Peyer's patch (tissue), 4 donors: ENCODE data around the gene TTC28.

Source experiments
- POLR2A ChIP-seq, 2 donors: fragments of 450-650 bp; IDR thresholded peaks; one replicate each; pipeline ENCODE4 v1.5.1; 2017; ENCODE audit warnings: antibody characterized with exemption in 2 of 2, mild to moderate bottlenecking in 2 of 2, moderate library complexity in 2 of 2
- TF ChIP-seq, protein P1 (sequence below), 6 experiments: fragments of 450-650 bp in 4 of 6; fragments of 200-600 bp in 2 of 6; sonication (generic) in 1 of 6; IDR thresholded peaks; one replicate each; pipeline ENCODE4 v1.5.1; 2017 to 2019; ENCODE audit warnings: antibody characterized with exemption in 6 of 6, mild to moderate bottlenecking in 3 of 6, moderate library complexity in 1 of 6

GRCh38 chr22:27983361-27983791 lies 696.3 kb downstream of the TTC28 start:
- TF ChIP-seq, protein P1, sequence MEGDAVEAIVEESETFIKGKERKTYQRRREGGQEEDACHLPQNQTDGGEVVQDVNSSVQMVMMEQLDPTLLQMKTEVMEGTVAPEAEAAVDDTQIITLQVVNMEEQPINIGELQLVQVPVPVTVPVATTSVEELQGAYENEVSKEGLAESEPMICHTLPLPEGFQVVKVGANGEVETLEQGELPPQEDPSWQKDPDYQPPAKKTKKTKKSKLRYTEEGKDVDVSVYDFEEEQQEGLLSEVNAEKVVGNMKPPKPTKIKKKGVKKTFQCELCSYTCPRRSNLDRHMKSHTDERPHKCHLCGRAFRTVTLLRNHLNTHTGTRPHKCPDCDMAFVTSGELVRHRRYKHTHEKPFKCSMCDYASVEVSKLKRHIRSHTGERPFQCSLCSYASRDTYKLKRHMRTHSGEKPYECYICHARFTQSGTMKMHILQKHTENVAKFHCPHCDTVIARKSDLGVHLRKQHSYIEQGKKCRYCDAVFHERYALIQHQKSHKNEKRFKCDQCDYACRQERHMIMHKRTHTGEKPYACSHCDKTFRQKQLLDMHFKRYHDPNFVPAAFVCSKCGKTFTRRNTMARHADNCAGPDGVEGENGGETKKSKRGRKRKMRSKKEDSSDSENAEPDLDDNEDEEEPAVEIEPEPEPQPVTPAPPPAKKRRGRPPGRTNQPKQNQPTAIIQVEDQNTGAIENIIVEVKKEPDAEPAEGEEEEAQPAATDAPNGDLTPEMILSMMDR (IDR thresholded peaks at IDR 0.05), result no peak
- no peak for TF ChIP-seq POLR2A (IDR thresholded peaks at IDR 0.05)
